GM23338 (cell line): ENCODE data around the gene TELO2.
A peak's percentile ranks its signal among the peaks of the same experiment; 100 is the strongest.

Experiments
- CREB1 ChIP-seq: fragments of 250-450 bp; sonication (Bioruptor Pico); IDR thresholded peaks from 2 replicates; pipeline ENCODE4 v1.5.0; 2020; ENCODE audit warnings: low read depth, mild to moderate bottlenecking, moderate library complexity
- EZH2 ChIP-seq: fragments of 200-600 bp; sonication (generic); IDR thresholded peaks from one replicate; pipeline ENCODE4 v1.8.0; 2017; ENCODE audit warnings: antibody characterized with exemption, mild to moderate bottlenecking, low read depth; ENCODE audit not compliant: unreplicated experiment
- EZH2phosphoT487 ChIP-seq: fragments of 200-600 bp; sonication (generic); IDR thresholded peaks from one replicate; pipeline ENCODE4 v1.8.1; 2018; ENCODE audit warnings: antibody characterized with exemption; ENCODE audit not compliant: unreplicated experiment
- NANOG ChIP-seq: IDR thresholded peaks from 2 replicates; pipeline ENCODE4 v1.6.1; 2016; ENCODE audit warnings: antibody characterized with exemption, borderline replicate concordance
- POLR2AphosphoS5 ChIP-seq: IDR thresholded peaks from 2 replicates; pipeline ENCODE4 v1.6.1; 2016; ENCODE audit warnings: antibody characterized with exemption, low read depth
- TF ChIP-seq, protein P1 (sequence below), 2 experiments: fragments of 200-600 bp in 1 of 2; sonication (generic) in 1 of 2; conservative IDR thresholded peaks; 2 replicates each; pipeline versions ENCODE4 v1.5.1 to v1.6.1; 2016 to 2017; ENCODE audit warnings: antibody characterized with exemption in 2 of 2, low read depth in 2 of 2, mild to moderate bottlenecking in 2 of 2, moderate library complexity in 1 of 2
- TF ChIP-seq, protein P2 (sequence below): IDR thresholded peaks from one replicate; pipeline ENCODE4 v1.6.1; 2018; ENCODE audit warnings: antibody characterized with exemption; ENCODE audit not compliant: unreplicated experiment

DNA sequence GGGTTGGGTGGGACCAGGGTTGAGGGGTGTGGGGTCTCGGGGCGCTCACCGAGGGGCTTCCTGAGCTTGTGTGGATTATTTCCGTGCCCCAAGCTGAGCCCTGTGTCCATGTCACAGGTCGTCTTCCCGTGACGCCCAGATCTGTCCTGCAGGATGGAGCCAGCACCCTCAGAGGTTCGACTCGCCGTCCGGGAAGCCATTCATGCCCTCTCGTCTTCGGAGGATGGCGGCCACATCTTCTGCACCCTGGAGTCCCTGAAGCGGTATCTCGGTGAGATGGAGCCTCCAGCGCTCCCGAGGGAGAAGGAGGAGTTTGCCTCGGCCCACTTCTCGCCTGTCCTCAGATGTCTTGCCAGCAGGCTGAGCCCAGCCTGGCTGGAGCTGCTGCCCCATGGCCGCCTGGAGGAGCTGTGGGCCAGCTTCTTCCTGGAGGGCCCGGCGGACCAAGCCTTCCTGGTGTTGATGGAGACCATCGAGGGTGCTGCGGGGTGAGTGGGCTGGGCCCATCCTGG lies 1.0 kb downstream of the TELO2 start:
- TF ChIP-seq, protein P1, sequence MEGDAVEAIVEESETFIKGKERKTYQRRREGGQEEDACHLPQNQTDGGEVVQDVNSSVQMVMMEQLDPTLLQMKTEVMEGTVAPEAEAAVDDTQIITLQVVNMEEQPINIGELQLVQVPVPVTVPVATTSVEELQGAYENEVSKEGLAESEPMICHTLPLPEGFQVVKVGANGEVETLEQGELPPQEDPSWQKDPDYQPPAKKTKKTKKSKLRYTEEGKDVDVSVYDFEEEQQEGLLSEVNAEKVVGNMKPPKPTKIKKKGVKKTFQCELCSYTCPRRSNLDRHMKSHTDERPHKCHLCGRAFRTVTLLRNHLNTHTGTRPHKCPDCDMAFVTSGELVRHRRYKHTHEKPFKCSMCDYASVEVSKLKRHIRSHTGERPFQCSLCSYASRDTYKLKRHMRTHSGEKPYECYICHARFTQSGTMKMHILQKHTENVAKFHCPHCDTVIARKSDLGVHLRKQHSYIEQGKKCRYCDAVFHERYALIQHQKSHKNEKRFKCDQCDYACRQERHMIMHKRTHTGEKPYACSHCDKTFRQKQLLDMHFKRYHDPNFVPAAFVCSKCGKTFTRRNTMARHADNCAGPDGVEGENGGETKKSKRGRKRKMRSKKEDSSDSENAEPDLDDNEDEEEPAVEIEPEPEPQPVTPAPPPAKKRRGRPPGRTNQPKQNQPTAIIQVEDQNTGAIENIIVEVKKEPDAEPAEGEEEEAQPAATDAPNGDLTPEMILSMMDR (conservative IDR thresholded peaks at IDR 0.05; ENCODE audit: low read depth in 2 of 2), result peak; percentile 25 to 44; a peak in 2 of 4 replicates
- TF ChIP-seq NANOG (no peak), EZH2 (no peak), CREB1 (CRISPR knock-in tag) (no peak), EZH2phosphoT487 (no peak), POLR2AphosphoS5 (no peak)
- TF ChIP-seq, protein P2, sequence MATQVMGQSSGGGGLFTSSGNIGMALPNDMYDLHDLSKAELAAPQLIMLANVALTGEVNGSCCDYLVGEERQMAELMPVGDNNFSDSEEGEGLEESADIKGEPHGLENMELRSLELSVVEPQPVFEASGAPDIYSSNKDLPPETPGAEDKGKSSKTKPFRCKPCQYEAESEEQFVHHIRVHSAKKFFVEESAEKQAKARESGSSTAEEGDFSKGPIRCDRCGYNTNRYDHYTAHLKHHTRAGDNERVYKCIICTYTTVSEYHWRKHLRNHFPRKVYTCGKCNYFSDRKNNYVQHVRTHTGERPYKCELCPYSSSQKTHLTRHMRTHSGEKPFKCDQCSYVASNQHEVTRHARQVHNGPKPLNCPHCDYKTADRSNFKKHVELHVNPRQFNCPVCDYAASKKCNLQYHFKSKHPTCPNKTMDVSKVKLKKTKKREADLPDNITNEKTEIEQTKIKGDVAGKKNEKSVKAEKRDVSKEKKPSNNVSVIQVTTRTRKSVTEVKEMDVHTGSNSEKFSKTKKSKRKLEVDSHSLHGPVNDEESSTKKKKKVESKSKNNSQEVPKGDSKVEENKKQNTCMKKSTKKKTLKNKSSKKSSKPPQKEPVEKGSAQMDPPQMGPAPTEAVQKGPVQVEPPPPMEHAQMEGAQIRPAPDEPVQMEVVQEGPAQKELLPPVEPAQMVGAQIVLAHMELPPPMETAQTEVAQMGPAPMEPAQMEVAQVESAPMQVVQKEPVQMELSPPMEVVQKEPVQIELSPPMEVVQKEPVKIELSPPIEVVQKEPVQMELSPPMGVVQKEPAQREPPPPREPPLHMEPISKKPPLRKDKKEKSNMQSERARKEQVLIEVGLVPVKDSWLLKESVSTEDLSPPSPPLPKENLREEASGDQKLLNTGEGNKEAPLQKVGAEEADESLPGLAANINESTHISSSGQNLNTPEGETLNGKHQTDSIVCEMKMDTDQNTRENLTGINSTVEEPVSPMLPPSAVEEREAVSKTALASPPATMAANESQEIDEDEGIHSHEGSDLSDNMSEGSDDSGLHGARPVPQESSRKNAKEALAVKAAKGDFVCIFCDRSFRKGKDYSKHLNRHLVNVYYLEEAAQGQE, result no peak
